ENCODE measurements around the gene C3AR1. TPM values are rescaled to one million over a fixed set of nuclear protein-coding genes. Genes with fewer than 3 reads are reported as not detected.

The C3AR1 gene
- total RNA-seq, 2 experiments from 2014 or later: 1.4 TPM

DNA sequence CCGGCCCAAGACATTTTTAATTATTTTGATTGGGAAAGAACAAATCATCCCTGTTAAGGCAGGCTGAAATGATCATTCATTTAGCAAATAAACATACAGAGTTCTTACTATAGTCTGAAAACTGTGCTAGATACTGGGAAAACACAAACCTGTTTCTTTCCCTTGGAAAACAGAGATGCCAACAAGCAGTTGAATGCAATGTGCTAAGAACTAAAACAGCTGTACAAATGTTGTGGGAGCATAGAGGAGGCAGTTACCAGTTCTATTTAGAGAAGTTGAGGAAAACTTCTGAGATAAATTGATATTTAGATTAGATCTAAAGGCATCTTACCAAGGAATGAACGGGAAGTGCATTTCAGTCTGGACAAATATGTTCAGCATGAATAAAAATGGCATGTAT is 12.8 kb upstream of the C3AR1 start:
- ChIA-PET POLR2A (interaction anchor here (0.9 to 2.6 kb wide), 19 partner anchors 9 to 162 kb away, joined by 3 to 18 read pairs (median 6); partner anchors contain the start of genes C3AR1, FOXJ2 and SLC2A3), CTCF (interaction anchor here (1.0 to 3.5 kb wide), 14 partner anchors 9 to 219 kb away, joined by 4 to 68 read pairs (median 6); partner anchors contain the start of gene C3AR1)
- Histone ChIP-seq H3K27me3 (ENCODE audit: control insufficient read depth in 1 of 2, insufficient read depth in 2 of 2, low read length in 2 of 2) (no peaks in the 10 kb centered on the region), H3K9me3 (ENCODE audit: control insufficient read depth in 1 of 2, insufficient read depth in 1 of 2, low read length in 2 of 2) (no peaks in the 10 kb centered on the region), H3K36me3 (ENCODE audit: insufficient read depth, low read length) (no peaks in the 10 kb centered on the region), H3K4me3 (ENCODE audit: low read length) (no peak overlapping the region), H3K4me1 (ENCODE audit: insufficient read depth, low read length) (peaks cover 21% of the 10 kb centered on the region), H3K27ac (ENCODE audit: low read depth in 1 of 2, low read length in 2 of 2) (no peak overlapping the region)
- DNase-seq (no peak), ATAC-seq (ENCODE audit: poor library complexity) (no peak)
- Mint-ChIP-seq H3K27me3 (no peaks in the 10 kb centered on the region), H3K4me1 (ENCODE audit: low read depth) (peaks cover 57% of the 10 kb centered on the region), H3K9me3 (no peaks in the 10 kb centered on the region), H3K27ac (peak overlapping the region; percentile 98), H3K36me3 (ENCODE audit: low read depth) (peaks cover 17% of the 10 kb centered on the region), H3K4me3 (peak overlapping the region; percentile 34)
- intact Hi-C loops (cut with DNase I, micrococcal nuclease): loop anchor here (1.0 to 5.0 kb wide), 6 partner anchors 13 to 219 kb away; partner anchors contain the start of gene C3AR1 (in 1 of the 2)
- TF ChIP-seq CTCF (IDR thresholded peaks at IDR 0.05): no peak

DNA sequence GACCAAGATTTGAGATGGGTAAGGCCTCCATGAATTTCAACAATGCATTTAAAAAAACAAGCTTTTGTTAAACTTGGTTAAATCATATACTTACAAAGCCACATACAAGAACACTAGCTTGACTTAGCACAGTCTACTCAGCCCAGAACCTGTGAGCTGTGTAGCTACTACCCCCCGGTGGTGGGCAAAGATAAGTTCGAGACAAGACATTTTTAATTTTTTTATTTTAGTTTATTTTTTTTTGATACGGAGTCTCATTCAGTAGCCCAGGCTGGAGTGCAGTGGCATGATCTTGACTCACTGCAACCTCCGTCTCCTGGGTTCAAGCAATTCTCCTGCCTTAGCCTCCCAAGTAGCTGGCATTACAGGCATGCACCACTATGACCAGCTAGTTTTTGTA is 12.2 kb upstream of the C3AR1 start:
- H3K9me3 Mint-ChIP-seq: no peaks in the 10 kb centered on the region
- H3K27me3 Mint-ChIP-seq: no peaks in the 10 kb centered on the region
- Histone ChIP-seq H3K4me3 (ENCODE audit: low read length) (no peak overlapping the region), H3K36me3 (ENCODE audit: insufficient read depth, low read length) (no peaks in the 10 kb centered on the region), H3K27ac (ENCODE audit: low read depth in 1 of 2, low read length in 2 of 2) (no peak overlapping the region), H3K4me1 (ENCODE audit: insufficient read depth, low read length) (peaks cover 16% of the 10 kb centered on the region), H3K27me3 (ENCODE audit: control insufficient read depth in 1 of 2, insufficient read depth in 2 of 2, low read length in 2 of 2) (no peaks in the 10 kb centered on the region), H3K9me3 (ENCODE audit: control insufficient read depth in 1 of 2, insufficient read depth in 1 of 2, low read length in 2 of 2) (no peaks in the 10 kb centered on the region)
- peaks cover 54% of the 10 kb centered on the region for H3K4me1 Mint-ChIP-seq (ENCODE audit: low read depth)
- DNase-seq: peak; percentile 44 to 89 (median 59)
- intact Hi-C loops (cut with DNase I, micrococcal nuclease): loop anchor here (1.0 to 5.0 kb wide), 6 partner anchors 12 to 218 kb away; partner anchors contain the start of gene C3AR1 (in 1 of the 2)
- peak overlapping the region; percentile 22 for H3K4me3 Mint-ChIP-seq
- CTCF ChIA-PET: interaction anchor here (0.7 to 3.5 kb wide), 23 partner anchors 8 to 249 kb away, joined by 3 to 68 read pairs (median 5); partner anchors contain the start of genes C3AR1 and SLC2A3
- peaks cover 16% of the 10 kb centered on the region for H3K36me3 Mint-ChIP-seq (ENCODE audit: low read depth)
- H3K27ac Mint-ChIP-seq: peak overlapping the region; percentile 98
- ATAC-seq (ENCODE audit: poor library complexity): peak; percentile 28
- POLR2A ChIA-PET: interaction anchor here (0.7 to 2.6 kb wide), 20 partner anchors 9 to 218 kb away, joined by 3 to 18 read pairs (median 6); partner anchors contain the start of genes C3AR1, FOXJ2 and SLC2A3
- TF ChIP-seq CTCF (IDR thresholded peaks at IDR 0.05): peak; percentile 70

GRCh38 chr12:8077207-8077606 is 11.0 kb upstream of the C3AR1 start:
- intact Hi-C loops (cut with DNase I, micrococcal nuclease): loop anchor here in 1 of 2 experiments (5.0 kb wide), 1 partner anchor 145 kb away; no protein-coding TSS in a partner anchor
- Mint-ChIP-seq H3K27ac (no peak overlapping the region), H3K4me3 (no peak overlapping the region), H3K9me3 (no peaks in the 10 kb centered on the region), H3K36me3 (ENCODE audit: low read depth) (peaks cover 6% of the 10 kb centered on the region), H3K27me3 (no peaks in the 10 kb centered on the region), H3K4me1 (ENCODE audit: low read depth) (peaks cover 43% of the 10 kb centered on the region)
- Histone ChIP-seq H3K4me3 (ENCODE audit: low read length) (no peak overlapping the region), H3K4me1 (ENCODE audit: insufficient read depth, low read length) (peaks cover 11% of the 10 kb centered on the region), H3K36me3 (ENCODE audit: insufficient read depth, low read length) (no peaks in the 10 kb centered on the region), H3K27ac (ENCODE audit: low read depth in 1 of 2, low read length in 2 of 2) (no peak overlapping the region), H3K9me3 (ENCODE audit: control insufficient read depth in 1 of 2, insufficient read depth in 1 of 2, low read length in 2 of 2) (no peaks in the 10 kb centered on the region), H3K27me3 (ENCODE audit: control insufficient read depth in 1 of 2, insufficient read depth in 2 of 2, low read length in 2 of 2) (no peaks in the 10 kb centered on the region)
- DNase-seq (peak in 2 of 14 experiments; percentile 33 to 45), ATAC-seq (ENCODE audit: poor library complexity) (no peak)
- ChIA-PET POLR2A (interaction anchor here (0.9 to 2.6 kb wide), 4 partner anchors 12 to 50 kb away, joined by 3 to 18 read pairs (median 6); partner anchors contain the start of gene FOXJ2), CTCF (interaction anchor here (1.7 to 3.5 kb wide), 5 partner anchors 21 to 144 kb away, joined by 11 to 68 read pairs (median 14); no protein-coding TSS in a partner anchor)
- no peak for TF ChIP-seq CTCF (IDR thresholded peaks at IDR 0.05)

Measured in CD4-positive, alpha-beta T cell (primary cell).